Right atrium auricular region (tissue), 2 donors: ENCODE data around the gene AVL9. TPM values are rescaled to one million over a fixed set of nuclear protein-coding genes. Genes with fewer than 3 reads are reported as not detected.

Source experiments
- DNase-seq: peaks from one replicate; pipeline ENCODE4 v3.0.0-alpha.2; 2019; ENCODE audit warnings: low spot score
- H3K27ac ChIP-seq, 2 donors: fragments of 200-600 bp; sonication (generic); 1 replicate in 1 of 2; 2 replicates in 1 of 2; pipeline ENCODE4 v1.5.1; 2016 to 2019
- H3K27me3 ChIP-seq, 2 donors: fragments of 200-600 bp; sonication (generic); one replicate each; pipeline versions ENCODE4 v1.5.1 to v1.6.0; 2017 to 2019
- H3K36me3 ChIP-seq: fragments of 200-600 bp; sonication (generic); one replicate; pipeline ENCODE4 v1.5.1; 2016
- H3K4me1 ChIP-seq, 2 donors: fragments of 200-600 bp; sonication (generic); one replicate each; pipeline versions ENCODE4 v1.5.1 to v1.6.0; 2017 to 2019
- H3K4me3 ChIP-seq, 2 donors: fragments of 200-600 bp; sonication (generic); 1 replicate in 1 of 2; 2 replicates in 1 of 2; pipeline ENCODE4 v1.5.1; 2017 to 2019; ENCODE audit warnings: mild to moderate bottlenecking in 1 of 2, moderate library complexity in 1 of 2
- H3K9me3 ChIP-seq, 2 donors: fragments of 200-600 bp; sonication (generic); one replicate each; pipeline ENCODE4 v1.5.1; 2019
- CTCF ChIP-seq, 2 donors: fragments of 200-600 bp; sonication (generic); IDR thresholded peaks; one replicate each; pipeline ENCODE4 v1.5.1; 2019; ENCODE audit warnings: antibody characterized with exemption in 2 of 2
- total RNA-seq, 2 donors: library from RNA; depleted of rRNA; stranded (reverse); fragments of >200 nt; gene quantifications; one replicate each; pipeline ENCODE4 v1.1.0, GENCODE V29; 2016

Gene AVL9
- total RNA-seq, 2 donors from 2014 or later: 10.1 to 14.3 TPM

GRCh38 chr7:32532716-32533115, 37.4 kb downstream of the AVL9 start:
- H3K27me3 ChIP-seq: no peaks in the 10 kb centered on the region
- peaks cover 0 to 15% of the 10 kb centered on the region in 2 donors for H3K4me1 ChIP-seq
- H3K9me3 ChIP-seq: no peaks in the 10 kb centered on the region
- no peak for TF ChIP-seq CTCF (IDR thresholded peaks at IDR 0.05)
- H3K4me3 ChIP-seq: no peak overlapping the region
- no peak for DNase-seq
- no peaks in the 10 kb centered on the region for H3K36me3 ChIP-seq
- H3K27ac ChIP-seq: no peak overlapping the region

GRCh38 chr7:32533276-32534029, 38.2 kb downstream of the AVL9 start:
- Histone ChIP-seq H3K9me3 (no peaks in the 10 kb centered on the region), H3K36me3 (no peaks in the 10 kb centered on the region), H3K27ac (no peak overlapping the region), H3K4me3 (no peak overlapping the region), H3K27me3 (no peaks in the 10 kb centered on the region), H3K4me1 (peaks cover 0 to 15% of the 10 kb centered on the region in 2 donors)
- no peak for TF ChIP-seq CTCF (IDR thresholded peaks at IDR 0.05)
- no peak for DNase-seq

GRCh38 chr7:32535162-32535702, 39.9 kb downstream of the AVL9 start:
- Histone ChIP-seq H3K27me3 (no peaks in the 10 kb centered on the region), H3K9me3 (no peaks in the 10 kb centered on the region), H3K36me3 (no peaks in the 10 kb centered on the region), H3K27ac (no peak overlapping the region), H3K4me1 (peaks cover 0 to 15% of the 10 kb centered on the region in 2 donors), H3K4me3 (no peak overlapping the region)
- no peak for DNase-seq
- no peak for TF ChIP-seq CTCF (IDR thresholded peaks at IDR 0.05)

GRCh38 chr7:32536016-32536415, 40.7 kb downstream of the AVL9 start:
- Histone ChIP-seq H3K4me3 (no peak overlapping the region), H3K27me3 (no peaks in the 10 kb centered on the region), H3K27ac (no peak overlapping the region), H3K4me1 (peaks cover 0 to 15% of the 10 kb centered on the region in 2 donors), H3K9me3 (no peaks in the 10 kb centered on the region), H3K36me3 (no peaks in the 10 kb centered on the region)
- TF ChIP-seq CTCF (IDR thresholded peaks at IDR 0.05): no peak
- no peak for DNase-seq

GRCh38 chr7:32536585-32536984, 41.3 kb downstream of the AVL9 start:
- Histone ChIP-seq H3K4me1 (peaks cover 0 to 13% of the 10 kb centered on the region in 2 donors), H3K36me3 (no peaks in the 10 kb centered on the region), H3K4me3 (no peak overlapping the region), H3K9me3 (no peaks in the 10 kb centered on the region), H3K27me3 (no peaks in the 10 kb centered on the region), H3K27ac (no peak overlapping the region)
- TF ChIP-seq CTCF (IDR thresholded peaks at IDR 0.05): no peak
- DNase-seq: no peak
